Endothelial cell (in vitro differentiated cells): ENCODE results near the gene ADAM22. TPM values are rescaled to one million over a fixed set of nuclear protein-coding genes. Genes with fewer than 3 reads are reported as not detected.
"Not testable (repeated sequence)": the region's sequence is repeated elsewhere in the genome, so short reads cannot be mapped to it uniquely, and the experiment has no call there.

ENCODE experiments used
- DNase-seq: peaks from one replicate; pipeline ENCODE4 v3.0.0; 2021; ENCODE audit warnings: low spot score
- H3K27ac Mint-ChIP-seq: one replicate; pipeline ENCODE4 v1.8.0; 2021; ENCODE audit warnings: mixed read lengths, inconsistent platforms; ENCODE audit not compliant: unreplicated experiment
- H3K27me3 Mint-ChIP-seq: one replicate; pipeline ENCODE4 v1.8.0; 2021; ENCODE audit warnings: mild to moderate bottlenecking, moderate library complexity, mixed read lengths, inconsistent platforms; ENCODE audit not compliant: unreplicated experiment
- H3K36me3 Mint-ChIP-seq: one replicate; pipeline ENCODE4 v1.8.0; 2021; ENCODE audit warnings: mild to moderate bottlenecking, low read depth, mixed read lengths, inconsistent platforms; ENCODE audit not compliant: unreplicated experiment
- H3K4me1 Mint-ChIP-seq: one replicate; pipeline ENCODE4 v1.8.0; 2021; ENCODE audit warnings: mild to moderate bottlenecking, mixed read lengths, inconsistent platforms; ENCODE audit not compliant: unreplicated experiment
- H3K4me3 Mint-ChIP-seq: one replicate; pipeline ENCODE4 v1.8.0; 2021; ENCODE audit warnings: mild to moderate bottlenecking, mixed read lengths, inconsistent platforms; ENCODE audit not compliant: unreplicated experiment
- H3K9me3 Mint-ChIP-seq: one replicate; pipeline ENCODE4 v1.8.0; 2021; ENCODE audit warnings: mixed read lengths, inconsistent platforms; ENCODE audit not compliant: unreplicated experiment
- CTCF ChIP-seq: fragments of 200-600 bp; sonication (generic); IDR thresholded peaks from one replicate; pipeline ENCODE4 v1.5.0; 2021; ENCODE audit warnings: antibody characterized with exemption; ENCODE audit not compliant: unreplicated experiment
- total RNA-seq: library from RNA; stranded (reverse); fragmentation: NEBNext Ultra II Directional; extraction: Animal tissue kit (Norgen Biotek cat#: 25700); gene quantifications from one replicate; pipeline ENCODE4 v1.2.1, GENCODE V29; 2021; ENCODE audit not compliant: unreplicated experiment

ADAM22 gene
- total RNA-seq, 1 donor from 2014 or later = 14.6 TPM

GRCh38 chr7:87935384-87935706, 1.3 kb downstream of the ADAM22 start:
- Mint-ChIP-seq H3K27ac (no peak overlapping the region), H3K27me3 (no peaks in the 10 kb centered on the region), H3K9me3 (no peaks in the 10 kb centered on the region), H3K36me3 (peaks cover 3% of the 10 kb centered on the region), H3K4me3 (peak overlapping the region; percentile 79), H3K4me1 (no peaks in the 10 kb centered on the region)
- no peak for TF ChIP-seq CTCF
- DNase-seq = no peak

GRCh38 chr7:87941138-87941537, 7.1 kb downstream of the ADAM22 start:
- TF ChIP-seq CTCF = no peak
- peaks cover 3% of the 10 kb centered on the region for H3K4me1 Mint-ChIP-seq
- H3K27ac Mint-ChIP-seq = no peak overlapping the region
- H3K36me3 Mint-ChIP-seq = peaks cover 3% of the 10 kb centered on the region
- no peaks in the 10 kb centered on the region for H3K27me3 Mint-ChIP-seq
- DNase-seq = no peak
- no peaks in the 10 kb centered on the region for H3K9me3 Mint-ChIP-seq
- H3K4me3 Mint-ChIP-seq = no peak overlapping the region

- no peak overlapping the region for H3K4me3 Mint-ChIP-seq
- no peak overlapping the region for H3K27ac Mint-ChIP-seq
- H3K4me1 Mint-ChIP-seq = peaks cover 3% of the 10 kb centered on the region
- DNase-seq = no peak
- no peaks in the 10 kb centered on the region for H3K27me3 Mint-ChIP-seq
- no peaks in the 10 kb centered on the region for H3K36me3 Mint-ChIP-seq
- TF ChIP-seq CTCF = no peak
- no peaks in the 10 kb centered on the region for H3K9me3 Mint-ChIP-seq
Measured at GRCh38 chr7:87944547-87944946, 10.5 kb downstream of the ADAM22 start.

GRCh38 chr7:87945926-87946325, 11.9 kb downstream of the ADAM22 start:
- not testable (repeated sequence) for H3K9me3 Mint-ChIP-seq, DNase-seq, H3K4me3 Mint-ChIP-seq, H3K4me1 Mint-ChIP-seq, H3K27ac Mint-ChIP-seq, H3K36me3 Mint-ChIP-seq, H3K27me3 Mint-ChIP-seq

- Mint-ChIP-seq H3K4me1 (peaks cover 3% of the 10 kb centered on the region), H3K9me3 (no peaks in the 10 kb centered on the region), H3K4me3 (no peak overlapping the region), H3K27me3 (no peaks in the 10 kb centered on the region), H3K27ac (no peak overlapping the region), H3K36me3 (no peaks in the 10 kb centered on the region)
- no peak for TF ChIP-seq CTCF
- no peak for DNase-seq
Measured at GRCh38 chr7:87948371-87948770, 14.3 kb downstream of the ADAM22 start.

GRCh38 chr7:87959336-87959735, 25.3 kb downstream of the ADAM22 start:
- Mint-ChIP-seq H3K4me3 (no peak overlapping the region), H3K9me3 (peaks cover 5% of the 10 kb centered on the region), H3K27me3 (peaks cover 2% of the 10 kb centered on the region), H3K36me3 (peaks cover 13% of the 10 kb centered on the region), H3K27ac (no peak overlapping the region), H3K4me1 (peaks cover 2% of the 10 kb centered on the region)
- TF ChIP-seq CTCF = no peak
- DNase-seq = no peak
